Measurements from ENCODE around the gene ITGBL1.

ITGBL1 gene

GRCh38 chr13:101556676-101557123 lies 104.2 kb downstream of the ITGBL1 start:
- no peak for DNase-seq (ENCODE audit: low read depth, low spot score)

- no peak for DNase-seq (ENCODE audit: low read depth, low spot score)
Measured at GRCh38 chr13:101565317-101565716, 112.8 kb downstream of the ITGBL1 start.

GRCh38 chr13:101567841-101568240 lies 115.4 kb downstream of the ITGBL1 start:
- DNase-seq (ENCODE audit: low read depth, low spot score) = no peak

GRCh38 chr13:101569807-101570206 lies 117.3 kb downstream of the ITGBL1 start:
- DNase-seq (ENCODE audit: low read depth, low spot score) = no peak

DNA sequence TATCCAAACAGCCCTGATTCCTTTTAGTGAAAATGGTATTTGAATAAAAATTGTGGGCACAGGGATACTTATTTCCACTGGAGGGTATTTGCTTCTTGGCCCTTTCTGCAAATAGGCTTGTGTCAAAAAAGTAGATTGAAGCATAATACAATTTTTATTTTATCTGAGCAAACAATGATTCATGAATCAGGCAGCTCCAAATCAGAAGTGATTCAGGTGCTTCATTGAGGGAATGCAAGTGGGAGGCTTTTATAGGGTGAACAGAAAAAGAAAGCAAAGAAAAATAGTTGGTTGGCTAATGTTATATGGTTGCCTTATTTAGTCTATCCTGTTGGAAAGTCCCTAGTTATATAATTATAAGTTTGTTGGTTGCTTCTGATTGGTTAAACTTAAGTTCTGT lies 117.9 kb downstream of the ITGBL1 start:
- no peak for DNase-seq (ENCODE audit: low read depth, low spot score)

DNA sequence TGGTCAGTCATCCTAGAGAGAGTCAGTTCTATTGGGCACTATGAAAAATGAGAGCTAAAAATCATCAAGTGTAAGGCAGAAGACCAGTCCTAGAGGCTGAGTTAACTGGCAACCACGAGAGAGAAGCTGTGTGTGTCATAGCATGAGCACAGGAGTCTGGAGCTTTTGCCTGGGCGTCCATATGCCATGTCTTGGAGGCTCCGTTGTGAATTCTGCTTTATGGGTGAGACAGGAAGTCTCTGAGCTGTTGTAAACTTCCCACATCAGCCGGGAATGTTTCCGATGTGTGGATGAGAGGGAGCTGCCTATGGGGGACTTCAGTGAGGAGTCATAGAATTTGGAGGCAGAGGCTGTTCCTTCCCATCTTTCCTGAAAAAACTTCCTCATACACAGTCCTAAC lies 120.0 kb downstream of the ITGBL1 start:
- no peak for DNase-seq (ENCODE audit: low read depth, low spot score)

DNA sequence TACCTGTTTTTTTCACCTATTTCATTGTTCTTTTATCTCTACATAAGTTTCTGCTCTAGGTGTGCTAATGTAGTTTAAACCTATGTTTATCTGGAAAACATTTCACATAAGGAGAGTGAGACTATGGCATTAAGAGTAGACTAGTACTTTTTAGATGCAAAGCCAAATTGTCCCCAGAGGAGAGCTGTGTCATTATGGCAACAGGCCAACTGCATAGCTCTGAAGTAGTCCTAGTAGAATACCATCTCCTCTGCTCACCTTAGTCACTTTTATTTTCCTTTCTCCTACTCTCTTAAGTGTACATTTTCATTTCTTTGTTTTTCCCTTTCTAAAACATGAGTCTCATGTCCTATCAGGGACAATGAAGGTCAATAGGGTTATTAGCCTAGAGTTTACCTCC lies 123.1 kb downstream of the ITGBL1 start:
- DNase-seq (ENCODE audit: low read depth, low spot score) = no peak

- no peak for DNase-seq (ENCODE audit: low read depth, low spot score)
Measured at GRCh38 chr13:101576455-101576854, 124.0 kb downstream of the ITGBL1 start.

- DNase-seq (ENCODE audit: low read depth, low spot score) = no peak
Measured at GRCh38 chr13:101576977-101577376, 124.5 kb downstream of the ITGBL1 start.

GRCh38 chr13:101579281-101579802 lies 126.9 kb downstream of the ITGBL1 start:
- no peak for DNase-seq (ENCODE audit: low read depth, low spot score)

GRCh38 chr13:101584331-101584730 lies 131.9 kb downstream of the ITGBL1 start:
- DNase-seq (ENCODE audit: low read depth, low spot score) = no peak

- no peak for DNase-seq (ENCODE audit: low read depth, low spot score)
Measured at GRCh38 chr13:101590479-101590878, 138.0 kb downstream of the ITGBL1 start.

DNA sequence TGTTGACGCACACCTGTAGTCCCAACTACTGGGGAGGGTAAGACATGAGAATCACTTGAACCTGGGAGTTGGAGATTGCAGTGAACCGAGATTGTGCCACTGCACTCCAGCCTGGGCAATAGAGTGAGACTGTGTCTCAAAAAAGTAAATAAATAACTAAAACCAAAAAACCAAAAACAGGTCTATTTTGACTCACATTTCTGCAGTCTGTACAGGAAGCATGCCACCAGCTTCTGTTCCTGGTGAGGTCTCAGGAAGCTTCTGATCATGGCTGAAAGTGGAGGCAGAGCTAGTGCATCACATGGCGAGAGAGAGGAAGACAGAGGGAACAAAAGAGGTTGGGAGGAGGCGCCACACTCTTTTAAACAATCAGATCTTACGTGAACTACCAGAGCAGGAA lies 142.5 kb downstream of the ITGBL1 start:
- no peak for DNase-seq (ENCODE audit: low read depth, low spot score)

- DNase-seq (ENCODE audit: low read depth, low spot score) = no peak
Measured at GRCh38 chr13:101596803-101597202, 144.3 kb downstream of the ITGBL1 start.

DNA sequence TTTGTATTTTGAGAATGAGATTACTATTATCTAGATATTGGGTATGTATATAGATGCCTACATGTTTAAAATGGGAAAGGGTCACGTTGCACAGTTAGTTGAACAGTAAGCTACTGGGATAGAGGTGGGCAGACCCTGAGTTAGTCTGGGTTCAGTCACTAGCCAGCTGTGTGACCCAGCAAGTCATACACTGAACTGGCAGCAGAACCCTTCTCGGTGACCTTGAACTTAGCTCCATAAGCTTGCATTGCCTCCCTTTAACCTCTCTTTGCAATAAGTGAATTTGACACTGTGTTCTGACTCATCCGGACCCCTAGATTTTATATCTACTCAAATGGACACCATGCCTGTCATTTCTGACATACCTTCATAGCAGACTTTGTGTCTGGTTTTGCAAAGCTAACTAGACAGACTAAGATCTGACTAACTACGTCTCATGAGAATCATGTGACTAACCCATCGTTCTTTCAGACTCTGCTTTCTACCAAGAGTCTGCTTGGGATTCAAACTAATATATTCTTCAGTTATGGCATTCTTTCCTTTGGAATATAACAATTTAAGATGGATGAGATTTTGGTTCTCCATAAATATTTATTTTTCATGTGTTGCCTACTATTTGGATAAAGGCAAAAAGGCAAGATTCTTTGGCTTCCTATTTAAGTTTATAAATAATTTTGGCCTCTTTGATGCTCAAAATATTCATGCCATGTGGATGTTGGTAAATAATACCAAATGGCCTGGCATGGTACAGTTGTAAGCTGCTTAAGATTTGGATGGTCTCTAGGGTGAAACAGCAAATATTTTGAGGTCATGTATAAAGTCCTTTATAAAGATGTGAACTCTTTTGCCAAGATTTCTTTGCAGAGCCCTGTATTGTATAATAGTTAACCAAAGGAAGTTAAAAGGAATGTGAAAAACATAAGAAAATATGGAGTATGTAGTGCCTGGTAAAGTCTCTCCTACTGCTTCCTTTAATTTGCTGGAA lies 159.3 kb downstream of the ITGBL1 start:
- DNase-seq (ENCODE audit: low read depth, low spot score) = no peak

DNA sequence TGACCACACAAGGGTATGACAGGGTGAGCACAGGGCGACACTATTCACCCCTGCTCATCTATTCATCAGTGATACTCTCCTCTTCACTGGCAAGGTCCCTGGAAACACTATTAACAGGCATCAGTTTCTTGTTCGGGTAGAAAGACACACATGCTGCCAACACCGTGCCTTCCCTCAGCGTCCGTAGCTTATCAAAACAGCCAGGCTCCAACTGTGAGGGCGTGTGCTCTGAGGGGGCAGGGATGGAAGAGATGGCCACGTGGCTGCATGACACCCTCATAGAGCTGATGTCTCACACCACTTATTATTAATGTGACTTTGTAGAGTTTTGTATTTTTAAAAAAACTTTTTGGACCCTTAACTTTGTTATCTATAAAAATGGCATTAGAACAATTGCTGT lies 160.3 kb downstream of the ITGBL1 start:
- DNase-seq (ENCODE audit: low read depth, low spot score) = no peak

GRCh38 chr13:101614491-101614890 lies 162.0 kb downstream of the ITGBL1 start:
- DNase-seq (ENCODE audit: low read depth, low spot score) = no peak

DNA sequence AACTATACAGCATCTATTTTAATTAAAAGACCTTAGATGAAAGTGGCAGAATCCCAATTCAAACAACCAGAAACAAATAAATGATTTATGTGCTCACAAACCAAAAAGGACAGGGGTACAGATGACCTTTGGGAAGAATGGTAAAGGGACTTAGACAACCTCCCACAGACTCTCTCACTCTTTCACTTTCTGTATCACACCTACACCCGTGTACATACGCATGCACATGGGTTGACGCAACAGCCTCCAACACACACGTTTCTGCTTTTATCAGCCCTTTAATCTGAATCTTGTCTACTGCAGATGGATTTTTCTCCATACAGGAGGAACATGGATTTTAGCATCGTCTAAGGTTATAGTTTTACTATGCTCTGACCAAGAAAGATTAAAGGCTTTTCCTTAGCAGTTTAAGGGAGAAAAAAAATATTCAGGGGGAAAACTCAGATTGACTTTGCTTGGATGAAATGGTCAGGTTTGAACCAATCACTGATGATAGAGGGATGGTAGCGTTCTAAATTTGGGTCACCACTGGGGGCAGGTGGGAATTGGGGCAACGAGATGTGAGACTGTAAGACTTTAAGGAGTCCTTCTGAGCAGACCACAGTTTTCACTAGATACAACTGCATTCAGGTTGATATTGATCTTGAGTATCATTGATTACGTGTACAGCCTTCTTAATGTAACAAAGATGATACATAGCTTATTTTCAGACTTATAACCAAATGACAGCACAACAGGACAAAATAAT lies 166.1 kb downstream of the ITGBL1 start:
- DNase-seq (ENCODE audit: low read depth, low spot score) = no peak

DNA sequence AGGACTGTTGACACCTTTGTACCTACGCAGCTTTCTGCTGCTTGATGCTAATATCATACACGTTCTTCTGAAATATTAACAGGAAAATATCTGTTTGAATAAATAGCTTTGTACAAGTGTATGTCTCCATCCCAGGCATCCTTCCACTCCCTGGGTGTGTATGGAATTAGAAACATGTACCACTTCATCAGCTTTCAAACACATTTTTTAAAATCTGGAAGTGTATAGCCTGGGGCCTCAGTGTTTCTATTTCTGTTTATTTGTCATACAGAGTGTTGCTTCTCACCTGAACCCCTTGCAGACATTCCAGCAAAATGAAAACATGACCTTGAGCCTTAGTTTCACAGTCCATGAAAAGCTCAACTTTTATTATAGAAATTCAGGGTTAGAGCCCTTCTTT lies 168.6 kb downstream of the ITGBL1 start:
- DNase-seq (ENCODE audit: low read depth, low spot score) = no peak

- no peak for DNase-seq (ENCODE audit: low read depth, low spot score)
Measured at GRCh38 chr13:101623470-101624209, 171.2 kb downstream of the ITGBL1 start.

DNA sequence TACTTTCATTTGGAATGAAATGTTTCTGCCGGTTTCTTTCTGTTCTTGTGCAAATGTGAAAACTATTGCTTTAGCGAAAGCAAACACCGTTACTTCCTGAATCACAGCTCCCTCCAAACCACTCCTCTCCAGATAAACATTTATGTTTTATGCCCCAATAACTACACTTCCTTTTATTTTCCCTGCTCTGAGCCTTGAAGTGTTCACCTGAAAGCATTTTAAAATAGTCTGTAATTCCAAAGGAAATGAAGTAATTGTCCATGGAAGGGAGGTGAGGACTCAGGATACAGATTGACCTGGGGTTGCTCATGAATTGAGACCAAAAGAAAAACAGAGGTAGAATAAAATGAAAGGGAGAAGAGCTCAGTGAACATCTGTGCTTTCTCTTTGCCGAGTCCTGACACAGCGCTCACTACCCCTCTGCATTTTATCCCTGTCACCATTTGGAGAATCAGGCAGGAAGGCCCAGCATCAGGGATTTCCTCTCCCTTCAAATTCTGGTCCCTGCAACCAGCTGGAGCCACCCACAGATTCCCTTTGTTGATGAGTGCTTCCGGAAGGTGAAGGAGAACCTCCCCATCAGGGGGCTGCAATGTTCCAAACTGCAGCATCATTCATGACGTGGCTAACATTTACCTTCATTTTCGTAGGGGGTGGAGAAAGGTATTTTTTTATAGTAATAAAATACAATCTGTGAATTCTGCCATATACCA lies 171.9 kb downstream of the ITGBL1 start:
- no peak for DNase-seq (ENCODE audit: low read depth, low spot score)
